Measurements from ENCODE around the gene CAMSAP1.

CAMSAP1 gene

GRCh38 chr9:135809166-135809565 is 98.2 kb downstream of the CAMSAP1 start:
- DNase-seq, result no peak

GRCh38 chr9:135805422-135806022 is 101.8 kb downstream of the CAMSAP1 start:
- DNase-seq, result no peak

- DNase-seq, result no peak
Measured at GRCh38 chr9:135804581-135805421, 102.5 kb downstream of the CAMSAP1 start.

GRCh38 chr9:135803441-135803840 is 103.9 kb downstream of the CAMSAP1 start:
- DNase-seq, result no peak

DNA sequence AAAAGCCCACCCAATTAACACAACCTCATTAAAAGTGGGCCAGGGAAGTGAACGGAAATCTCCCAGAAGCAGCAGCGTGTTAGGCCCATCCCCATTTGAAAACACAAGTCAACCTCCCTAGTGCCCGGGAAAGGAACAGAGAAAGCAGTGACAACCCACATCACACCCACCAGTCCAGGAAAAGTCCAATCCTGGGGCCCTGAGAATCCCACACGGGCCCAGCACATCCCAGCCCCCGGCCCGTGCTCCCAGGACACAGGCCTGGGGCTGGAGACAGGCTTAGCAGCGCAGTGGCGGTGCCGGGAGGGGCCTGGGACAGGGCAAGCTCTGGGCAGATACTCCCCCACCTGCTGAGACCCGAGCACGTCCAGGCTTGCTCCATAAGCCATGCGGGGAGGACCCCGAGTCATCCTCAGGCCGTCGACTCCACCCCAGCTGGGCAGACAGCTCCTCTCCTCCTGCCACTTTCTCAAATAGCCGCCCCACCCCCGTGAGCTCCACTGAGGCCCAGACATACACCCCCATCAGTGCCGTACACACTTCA is 104.4 kb downstream of the CAMSAP1 start:
- DNase-seq, result peak in 1 of 3 experiments; percentile 18

DNA sequence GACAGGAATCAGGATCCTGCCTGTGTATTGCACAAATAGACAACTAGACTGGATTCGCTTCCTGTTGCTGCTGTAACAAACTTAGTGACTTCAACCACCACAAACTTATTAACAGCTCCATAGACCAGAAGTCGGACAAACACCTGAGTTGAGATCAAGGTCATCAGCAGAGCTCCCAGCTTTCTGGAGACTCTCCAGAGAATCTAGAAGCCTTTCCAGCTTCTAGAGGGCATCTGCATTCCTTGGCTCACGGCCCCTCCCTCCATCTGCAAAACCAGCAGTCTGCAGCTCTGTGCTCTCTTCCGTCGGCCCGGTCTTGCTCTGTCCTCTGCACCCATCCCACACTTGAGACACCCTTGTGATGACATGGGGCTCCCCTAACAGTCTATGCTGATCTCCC is 106.3 kb downstream of the CAMSAP1 start:
- DNase-seq, result no peak

DNA sequence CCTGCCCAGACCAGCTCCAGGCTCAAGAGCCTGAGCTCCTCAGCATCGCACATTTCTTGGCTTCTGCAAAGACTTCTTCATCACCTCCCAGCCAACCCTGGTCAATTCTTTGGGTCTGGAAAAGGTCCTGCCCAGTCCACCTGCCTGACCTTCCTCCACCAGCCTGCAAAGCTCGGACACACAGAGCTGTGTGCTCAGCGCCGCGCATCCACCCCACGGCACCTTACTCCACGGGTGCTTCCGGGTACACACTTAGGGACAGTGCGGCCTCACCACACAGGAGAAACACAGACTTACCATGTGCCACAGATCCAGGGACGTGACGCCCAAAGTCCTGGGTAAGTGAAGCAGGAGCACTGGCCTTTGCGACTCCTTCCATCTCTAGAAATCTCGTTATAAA is 108.1 kb downstream of the CAMSAP1 start:
- no peak for DNase-seq

- no peak for DNase-seq
Measured at GRCh38 chr9:135798263-135798585, 109.1 kb downstream of the CAMSAP1 start.

DNA sequence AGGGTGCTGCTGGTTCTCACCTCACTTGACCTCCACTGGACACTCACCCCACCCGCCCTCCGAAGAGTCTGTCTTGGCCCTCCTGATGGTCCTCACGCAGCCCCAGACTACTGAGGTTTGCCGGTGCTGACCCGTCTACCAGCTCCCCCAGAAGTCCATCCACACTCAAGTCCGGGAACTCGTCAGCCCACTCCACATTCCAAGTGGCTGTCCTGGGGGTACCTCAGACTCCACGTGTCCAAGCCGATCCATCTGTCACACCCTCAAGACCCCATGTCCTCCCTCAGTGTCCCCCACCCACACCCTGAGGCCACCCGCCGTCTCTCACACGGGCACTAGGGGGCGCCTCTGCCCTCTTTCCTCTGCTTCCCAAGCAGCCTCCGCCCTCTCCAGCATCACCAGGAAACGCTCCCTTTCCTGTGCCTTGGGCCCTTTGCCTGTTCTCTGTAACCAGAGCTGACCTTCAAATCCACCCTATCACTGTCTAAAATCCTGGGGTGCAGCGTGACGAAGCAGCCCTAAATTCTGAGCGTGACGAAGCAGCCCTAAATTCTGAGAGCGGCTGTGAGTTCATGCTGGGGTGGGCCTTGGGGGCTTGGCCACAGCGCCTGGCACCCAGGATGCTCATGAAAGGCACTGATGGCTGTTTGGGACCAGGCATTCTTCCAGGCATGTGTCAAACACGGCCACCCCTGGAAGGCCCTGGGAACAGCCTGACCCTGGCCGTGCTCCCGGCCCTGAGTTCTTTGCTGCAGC is 109.7 kb downstream of the CAMSAP1 start:
- DNase-seq, result peak; percentile 1 to 32 (median 18)

DNA sequence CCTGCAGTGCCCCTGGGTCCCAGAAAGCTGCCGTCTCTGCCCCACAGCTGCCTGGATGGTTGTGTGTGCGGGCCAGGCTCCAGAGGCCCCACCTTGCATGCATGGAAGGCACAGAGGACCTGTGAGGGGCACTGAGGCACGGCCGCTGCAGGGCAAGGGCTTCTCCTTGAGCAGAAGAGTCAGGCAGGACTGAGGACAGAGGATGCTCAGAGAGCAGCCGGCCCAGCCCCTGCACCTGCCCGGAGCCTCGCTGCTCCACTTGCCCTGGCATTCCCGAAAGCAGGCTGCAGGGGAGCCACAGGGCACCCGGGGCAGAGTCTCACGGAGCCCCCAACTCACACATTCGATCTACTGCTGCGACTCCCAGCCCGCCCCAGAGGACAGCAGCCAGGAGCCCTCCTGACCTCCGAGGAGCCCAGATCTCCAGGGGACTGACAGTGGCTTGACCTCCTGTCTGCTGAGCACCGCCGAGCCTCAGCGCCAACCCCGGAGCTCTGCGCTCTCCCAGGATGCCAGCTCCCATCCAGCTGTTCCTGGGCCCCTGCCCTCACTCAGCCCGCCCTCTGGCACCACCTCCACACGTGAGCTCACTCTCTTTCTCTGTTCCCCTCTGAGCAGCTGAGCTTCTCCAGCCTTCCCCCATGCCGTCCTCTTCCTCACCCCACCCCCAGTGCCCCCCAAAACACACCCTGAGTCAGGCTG is 110.4 kb downstream of the CAMSAP1 start:
- DNase-seq, result no peak

DNA sequence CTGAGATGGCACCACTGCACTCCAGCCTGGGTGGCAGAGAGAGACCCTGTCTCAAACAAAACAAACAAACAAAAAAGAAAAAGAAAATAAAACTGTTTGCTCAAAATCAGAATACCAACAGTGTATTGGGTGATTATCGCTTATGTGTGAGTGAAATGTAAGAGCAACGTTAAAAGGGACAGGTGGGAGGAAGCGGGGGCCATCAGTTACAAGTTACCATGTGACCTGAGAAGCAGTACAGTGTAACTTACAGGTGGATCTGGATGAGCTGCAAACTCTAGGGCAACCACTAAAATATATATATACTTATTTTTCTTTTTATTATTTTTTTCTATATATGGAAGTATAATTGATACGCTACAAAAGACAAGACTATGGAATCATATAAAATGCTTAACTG is 112.0 kb downstream of the CAMSAP1 start:
- no peak for DNase-seq

DNA sequence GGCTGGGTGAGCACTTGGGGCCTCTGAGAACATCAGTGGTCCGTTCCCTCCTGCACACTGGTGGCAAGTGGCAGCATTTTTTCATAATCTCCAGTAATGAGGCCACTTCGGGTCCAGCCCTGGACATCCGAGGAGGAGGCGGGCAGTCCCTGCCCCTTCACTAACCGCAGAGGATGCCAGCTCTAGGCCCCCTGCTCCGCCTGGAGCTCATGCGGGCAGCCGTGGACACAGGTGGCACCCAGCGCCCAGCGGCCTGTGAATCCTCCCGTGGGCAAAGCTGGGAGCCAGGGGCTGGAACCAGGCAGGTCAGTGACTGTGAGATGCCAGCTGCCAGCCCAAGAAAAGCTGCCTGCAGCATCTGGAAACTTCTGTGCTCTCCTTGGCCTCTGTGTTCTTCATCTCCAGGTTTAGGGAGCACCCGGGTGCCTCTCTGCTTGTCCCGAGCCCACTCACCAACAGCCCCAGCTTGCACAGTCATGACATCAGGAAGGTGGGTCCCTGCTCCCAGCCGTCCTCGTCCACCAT is 112.9 kb downstream of the CAMSAP1 start:
- DNase-seq, result no peak

DNA sequence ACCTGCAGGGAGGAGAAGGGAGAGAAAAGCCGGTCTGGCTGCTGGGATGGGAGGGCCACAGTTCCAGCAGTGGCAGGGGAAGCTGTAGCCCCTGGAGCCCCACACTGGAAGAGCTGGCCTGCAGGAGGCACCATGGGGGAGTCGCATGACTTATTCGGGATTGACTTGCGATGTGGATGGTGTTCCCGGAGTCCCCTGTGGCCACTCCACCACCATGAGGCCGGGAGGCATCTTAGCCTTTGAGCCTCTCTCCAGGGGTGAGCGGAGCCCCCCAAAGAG is 113.3 kb downstream of the CAMSAP1 start:
- no peak for DNase-seq

DNA sequence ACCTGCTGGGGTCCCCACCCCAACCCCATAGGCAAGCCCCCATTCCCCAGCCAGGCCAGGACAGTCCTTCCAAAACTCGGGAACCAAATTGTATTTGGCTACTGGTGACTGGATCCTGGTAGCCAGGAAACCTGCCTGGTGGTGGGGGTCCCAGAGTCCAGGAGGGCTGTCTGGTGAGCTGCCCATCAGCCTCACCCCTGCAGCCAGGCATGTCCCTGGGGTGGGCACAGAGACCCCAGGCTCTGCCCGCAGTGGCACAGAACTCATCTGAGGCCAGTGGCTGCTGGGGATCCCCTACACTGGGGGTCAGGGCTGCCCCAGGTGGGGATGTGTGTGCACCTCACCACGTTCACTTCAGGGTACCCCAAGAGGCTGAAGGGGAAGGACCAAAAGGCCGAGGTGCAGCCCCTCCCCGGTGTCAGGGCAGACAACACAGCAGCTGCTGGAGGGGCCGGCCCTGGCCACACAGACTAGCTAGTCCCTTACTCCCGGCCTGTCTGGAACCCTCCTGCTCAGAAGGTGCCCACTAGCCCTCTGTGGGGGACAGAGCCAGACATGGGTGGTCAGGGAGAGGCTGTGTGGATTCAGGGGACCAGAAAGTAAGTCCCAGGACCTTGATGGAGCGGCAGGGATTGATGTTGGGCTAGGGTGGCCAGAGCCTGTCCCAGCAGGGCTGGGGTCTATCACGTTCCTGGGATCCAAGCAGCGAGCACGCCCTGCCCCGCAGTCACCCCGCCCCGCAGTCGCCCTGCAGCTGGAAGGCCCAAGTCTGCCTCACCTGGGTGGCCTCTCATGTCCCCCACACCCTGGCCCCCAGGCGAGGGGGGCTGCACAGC is 113.9 kb downstream of the CAMSAP1 start:
- DNase-seq, result no peak

DNA sequence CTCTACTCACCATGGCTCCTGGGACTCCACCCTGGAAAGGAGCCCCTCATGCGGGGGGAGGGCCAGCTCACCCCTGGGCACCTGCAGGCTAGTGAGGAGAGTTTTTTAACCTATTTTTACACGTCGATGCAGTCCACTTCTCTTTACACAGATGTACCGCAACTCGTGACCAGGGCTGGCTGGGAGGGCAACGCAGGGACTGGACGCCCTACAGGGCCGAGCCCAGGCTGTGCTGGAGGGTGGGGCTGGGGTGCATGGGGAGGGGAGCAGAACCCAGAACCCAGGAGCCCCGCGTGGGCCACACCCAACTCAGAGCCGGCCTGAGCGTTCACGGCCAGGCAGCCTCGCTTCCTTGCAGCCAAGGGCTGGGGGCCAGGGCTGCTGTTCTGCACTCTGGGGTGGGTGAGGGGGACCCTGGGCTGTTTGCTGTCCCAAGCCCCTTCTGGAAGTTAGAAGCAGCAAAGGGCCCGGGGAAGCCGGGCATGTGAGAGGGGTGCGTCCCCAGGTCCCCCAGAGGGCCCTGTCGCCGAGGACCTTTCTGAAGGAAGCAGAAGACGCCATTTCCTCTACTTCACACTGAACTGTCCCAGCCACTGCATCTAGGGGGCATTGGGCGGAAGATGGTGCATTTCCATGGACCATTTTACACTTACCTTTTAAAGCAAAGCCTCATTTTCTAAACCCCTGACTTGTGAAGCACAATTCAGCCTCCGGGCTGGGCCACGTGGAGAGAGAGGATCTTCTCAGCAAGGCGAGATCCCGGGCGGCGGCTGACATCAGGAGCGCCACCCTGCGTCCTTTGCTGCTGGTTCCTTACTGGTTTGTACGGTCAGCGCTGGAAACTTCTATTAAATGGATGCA is 114.8 kb downstream of the CAMSAP1 start:
- DNase-seq, result no peak

DNA sequence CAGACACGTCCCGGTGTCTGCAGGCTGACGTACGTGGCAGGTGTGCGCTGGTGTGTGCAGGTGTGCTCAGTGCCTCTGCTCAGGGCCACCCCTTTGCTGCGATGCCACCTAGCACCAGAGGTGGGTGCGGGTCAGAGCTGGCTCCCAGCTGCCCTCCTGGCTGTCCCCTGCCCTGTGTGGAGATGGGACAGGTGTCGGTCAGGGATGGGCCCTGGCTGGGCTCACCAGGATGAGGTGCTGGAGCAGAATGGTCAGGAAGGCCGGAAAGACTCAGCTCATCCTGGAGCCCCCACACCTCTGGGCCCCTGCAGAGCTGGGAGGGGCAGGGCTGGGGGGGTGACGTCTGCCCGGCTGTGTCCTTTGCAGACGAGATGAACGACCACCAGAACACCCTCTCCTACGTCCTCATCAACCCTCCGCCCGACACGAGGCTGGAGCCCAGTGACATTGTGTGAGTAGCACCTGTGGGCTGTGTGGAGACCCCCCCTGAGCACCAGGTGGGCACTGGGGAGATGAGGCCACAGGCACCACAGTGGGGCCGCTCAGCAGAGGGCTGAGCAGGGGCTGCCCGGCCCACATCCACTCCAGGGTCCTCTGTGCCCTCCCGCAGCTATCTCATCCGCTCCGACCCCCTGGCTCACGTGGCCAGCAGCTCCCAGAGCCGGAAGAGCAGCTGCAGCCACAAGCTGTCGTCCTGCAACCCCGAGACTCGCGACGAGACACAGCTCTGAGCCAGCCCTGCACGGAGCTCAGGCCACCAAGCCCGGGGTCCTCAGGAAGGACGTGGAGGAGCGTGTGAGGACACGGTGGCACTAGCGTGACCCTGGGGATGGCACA is 115.7 kb downstream of the CAMSAP1 start:
- peak in 1 of 3 experiments; percentile 13 for DNase-seq

DNA sequence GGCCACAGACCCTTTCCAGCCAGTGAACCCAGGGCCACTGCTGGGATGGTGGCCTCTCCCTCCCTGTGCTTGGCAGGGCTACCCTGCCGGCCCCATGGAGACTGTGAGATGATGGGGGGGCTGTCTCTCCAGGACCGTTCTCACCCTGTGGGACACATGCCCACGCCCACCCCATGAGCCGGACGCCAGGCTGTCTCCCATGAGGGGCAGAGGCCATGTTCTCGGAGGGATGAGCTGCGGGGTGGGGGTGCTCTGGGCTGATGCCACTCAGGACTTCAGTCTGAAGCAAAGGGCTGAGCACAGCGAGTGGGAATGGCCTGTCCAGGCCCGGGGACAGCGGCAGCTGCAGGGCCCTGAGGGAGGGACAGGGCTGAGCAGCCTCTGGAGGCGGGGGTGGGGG is 116.5 kb downstream of the CAMSAP1 start:
- DNase-seq, result no peak

GRCh38 chr9:135790356-135790755 is 117.0 kb downstream of the CAMSAP1 start:
- DNase-seq, result no peak

DNA sequence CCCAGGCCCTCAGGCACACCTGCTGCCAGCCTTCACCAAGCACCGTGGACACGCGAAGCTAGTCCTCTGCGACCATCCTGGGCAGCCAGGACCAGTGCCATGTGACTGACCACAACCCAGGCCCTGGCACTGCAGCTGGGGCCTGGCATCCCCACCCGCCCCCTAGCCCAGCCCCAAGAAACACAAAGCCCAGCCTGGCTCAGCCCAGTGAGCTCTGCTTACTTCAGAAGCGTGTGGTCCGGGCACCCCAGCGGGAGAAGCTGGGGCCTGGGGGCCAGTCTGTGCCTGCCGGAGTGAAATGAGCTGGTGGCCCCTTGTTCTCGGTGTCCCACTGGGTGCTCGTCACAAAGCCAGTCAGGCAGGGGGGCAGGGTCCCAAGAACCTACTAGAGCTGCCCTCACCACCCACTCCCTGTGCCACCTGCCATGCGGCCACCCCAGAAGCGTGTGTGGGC is 117.5 kb downstream of the CAMSAP1 start:
- DNase-seq, result no peak
